WTC11 (cell line): ENCODE data around the gene GTPBP6. TPM values are rescaled to one million over a fixed set of nuclear protein-coding genes. Genes with fewer than 3 reads are reported as not detected.

Experiments used
- ATAC-seq: fragments of 200-7000 bp; cut with Tn5 transposase; 2 replicates; pipeline ENCODE4 v1.10.0; 2021; ENCODE audit warnings: mild to moderate bottlenecking, moderate library complexity
- CTCF ChIA-PET: fragments of 300-600 bp; sonication (Branson Sonifier 250); formaldehyde crosslinking; loops from one replicate; lab custom pipeline; 2021; ENCODE audit warnings: antibody characterized with exemption; lab: Charles Lee
- POLR2A ChIA-PET: fragments of 350-600 bp; sonication (Branson Sonifier 250); formaldehyde crosslinking; loops from one replicate; lab custom pipeline; 2021; ENCODE audit warnings: antibody characterized with exemption; lab: Charles Lee
- DNase-seq: peaks from one replicate; pipeline ENCODE4 v3.0.0; 2021; ENCODE audit warnings: low spot score
- H3K27ac Mint-ChIP-seq: 2 replicates; pipeline ENCODE4 v1.8.0; 2021; ENCODE audit warnings: mixed read lengths
- H3K27me3 Mint-ChIP-seq: 2 replicates; pipeline ENCODE4 v1.8.0; 2021; ENCODE audit warnings: low read depth, mild to moderate bottlenecking, moderate library complexity, mixed read lengths
- H3K36me3 Mint-ChIP-seq: 2 replicates; pipeline ENCODE4 v1.8.0; 2021; ENCODE audit warnings: mixed read lengths
- H3K4me1 Mint-ChIP-seq: 2 replicates; pipeline ENCODE4 v1.8.0; 2022; ENCODE audit warnings: mixed read lengths
- H3K4me3 Mint-ChIP-seq: 2 replicates; pipeline ENCODE4 v1.8.0; 2021; ENCODE audit warnings: mild to moderate bottlenecking, moderate library complexity, mixed read lengths
- H3K9me3 Mint-ChIP-seq: 2 replicates; pipeline ENCODE4 v1.8.0; 2021; ENCODE audit warnings: mixed read lengths
- ARID4B ChIP-seq: sonication (generic); formaldehyde crosslinking; IDR thresholded peaks from 2 replicates; pipeline ENCODE4 v1.8.0; 2023; ENCODE audit warnings: missing genetic modification reagents, mild to moderate bottlenecking, borderline replicate concordance
- ATF1 ChIP-seq: sonication (generic); formaldehyde crosslinking; IDR thresholded peaks from 2 replicates; pipeline ENCODE4 v1.8.1; 2023; ENCODE audit warnings: mild to moderate bottlenecking, moderate library complexity, missing genetic modification reagents
- EMX1 ChIP-seq: fragments of 250-450 bp; sonication (Bioruptor Pico); IDR thresholded peaks from 2 replicates; pipeline ENCODE4 v1.8.0; 2021; ENCODE audit warnings: mild to moderate bottlenecking
- ESRRA ChIP-seq: sonication (generic); formaldehyde crosslinking; IDR thresholded peaks from 2 replicates; pipeline ENCODE4 v1.8.1; 2022; ENCODE audit warnings: mild to moderate bottlenecking, missing genetic modification reagents, borderline replicate concordance
- FOXJ3 ChIP-seq: sonication (generic); formaldehyde crosslinking; IDR thresholded peaks from 2 replicates; pipeline ENCODE4 v1.9.0; 2021; ENCODE audit warnings: missing genetic modification reagents, mild to moderate bottlenecking, borderline replicate concordance
- FOXK1 ChIP-seq: sonication (generic); formaldehyde crosslinking; IDR thresholded peaks from 2 replicates; pipeline ENCODE4 v1.8.0; 2022; ENCODE audit warnings: mild to moderate bottlenecking, moderate library complexity, missing genetic modification reagents
- FOXP1 ChIP-seq: sonication (generic); formaldehyde crosslinking; IDR thresholded peaks from 2 replicates; pipeline ENCODE4 v1.8.0; 2022; ENCODE audit warnings: missing genetic modification reagents, mild to moderate bottlenecking, moderate library complexity, borderline replicate concordance
- JUN ChIP-seq: sonication (generic); formaldehyde crosslinking; IDR thresholded peaks from 2 replicates; pipeline ENCODE4 v1.8.0; 2023; ENCODE audit warnings: mild to moderate bottlenecking, missing genetic modification reagents
- KAT7 ChIP-seq: sonication (generic); formaldehyde crosslinking; IDR thresholded peaks from 2 replicates; pipeline ENCODE4 v1.8.1; 2023; ENCODE audit warnings: missing genetic modification reagents, mild to moderate bottlenecking, borderline replicate concordance
- NFE2L1 ChIP-seq: sonication (generic); formaldehyde crosslinking; IDR thresholded peaks from 2 replicates; pipeline ENCODE4 v1.8.1; 2023; ENCODE audit warnings: missing genetic modification reagents
- NFYB ChIP-seq: sonication (generic); formaldehyde crosslinking; conservative IDR thresholded peaks from 2 replicates; pipeline ENCODE4 v1.8.0; 2022; ENCODE audit warnings: low read depth, missing genetic modification reagents
- NR1H2 ChIP-seq: sonication (generic); formaldehyde crosslinking; IDR thresholded peaks from 2 replicates; pipeline ENCODE4 v1.9.0; 2021; ENCODE audit warnings: mild to moderate bottlenecking, moderate library complexity, missing genetic modification reagents
- NR2C2 ChIP-seq: sonication (generic); formaldehyde crosslinking; IDR thresholded peaks from 2 replicates; pipeline ENCODE4 v1.8.0; 2022; ENCODE audit warnings: mild to moderate bottlenecking, missing genetic modification reagents
- PRDM15 ChIP-seq: sonication (generic); formaldehyde crosslinking; IDR thresholded peaks from 2 replicates; pipeline ENCODE4 v1.8.0; 2022; ENCODE audit warnings: missing genetic modification reagents
- SMAD3 ChIP-seq: sonication (generic); formaldehyde crosslinking; IDR thresholded peaks from 2 replicates; pipeline ENCODE4 v1.8.0; 2022; ENCODE audit warnings: missing genetic modification reagents, mild to moderate bottlenecking, borderline replicate concordance
- SMAD4 ChIP-seq: sonication (generic); formaldehyde crosslinking; IDR thresholded peaks from 2 replicates; pipeline ENCODE4 v1.8.0; 2022; ENCODE audit warnings: mild to moderate bottlenecking, missing genetic modification reagents
- SOX15 ChIP-seq: fragments of 250-450 bp; sonication (Bioruptor Pico); IDR thresholded peaks from 2 replicates; pipeline ENCODE4 v1.9.0; 2021; ENCODE audit warnings: mild to moderate bottlenecking
- TEAD1 ChIP-seq: sonication (generic); formaldehyde crosslinking; IDR thresholded peaks from 2 replicates; pipeline ENCODE4 v1.8.0; 2022; ENCODE audit warnings: mild to moderate bottlenecking, missing genetic modification reagents
- TEAD4 ChIP-seq: sonication (generic); formaldehyde crosslinking; IDR thresholded peaks from 2 replicates; pipeline ENCODE4 v1.8.0; 2022; ENCODE audit warnings: mild to moderate bottlenecking, missing genetic modification reagents
- USF2 ChIP-seq: sonication (generic); formaldehyde crosslinking; IDR thresholded peaks from 2 replicates; pipeline ENCODE4 v1.8.1; 2023; ENCODE audit warnings: mild to moderate bottlenecking, missing genetic modification reagents, moderate library complexity
- ZMAT4 ChIP-seq: fragments of 250-450 bp; sonication (Bioruptor Pico); IDR thresholded peaks from 2 replicates; pipeline ENCODE4 v1.9.0; 2021; ENCODE audit warnings: mild to moderate bottlenecking
- ZNF232 ChIP-seq: sonication (generic); formaldehyde crosslinking; IDR thresholded peaks from 2 replicates; pipeline ENCODE4 v1.8.0; 2022; ENCODE audit warnings: mild to moderate bottlenecking, missing genetic modification reagents
- ZNF317 ChIP-seq: sonication (generic); formaldehyde crosslinking; IDR thresholded peaks from 2 replicates; pipeline ENCODE4 v1.8.1; 2023; ENCODE audit warnings: low read depth, mild to moderate bottlenecking, moderate library complexity, missing genetic modification reagents, borderline replicate concordance
- ZNF396 ChIP-seq: fragments of 250-450 bp; sonication (Bioruptor Pico); IDR thresholded peaks from 2 replicates; pipeline ENCODE4 v1.8.0; 2021; ENCODE audit warnings: mild to moderate bottlenecking, moderate library complexity, borderline replicate concordance
- ZNF425 ChIP-seq: fragments of 250-450 bp; sonication (Bioruptor Pico); conservative IDR thresholded peaks from 2 replicates; pipeline ENCODE4 v1.9.0; 2021; ENCODE audit warnings: mild to moderate bottlenecking
- ZNF671 ChIP-seq: fragments of 250-450 bp; sonication (Bioruptor Pico); IDR thresholded peaks from 2 replicates; pipeline ENCODE4 v1.8.0; 2021; ENCODE audit warnings: mild to moderate bottlenecking
- total RNA-seq: library from RNA; stranded (reverse); gene quantifications from 3 replicates; pipeline ENCODE4 v1.2.3, GENCODE V29; 2021

The GTPBP6 gene
- total RNA-seq, 1 experiment from 2014 or later: 63.9 TPM

DNA sequence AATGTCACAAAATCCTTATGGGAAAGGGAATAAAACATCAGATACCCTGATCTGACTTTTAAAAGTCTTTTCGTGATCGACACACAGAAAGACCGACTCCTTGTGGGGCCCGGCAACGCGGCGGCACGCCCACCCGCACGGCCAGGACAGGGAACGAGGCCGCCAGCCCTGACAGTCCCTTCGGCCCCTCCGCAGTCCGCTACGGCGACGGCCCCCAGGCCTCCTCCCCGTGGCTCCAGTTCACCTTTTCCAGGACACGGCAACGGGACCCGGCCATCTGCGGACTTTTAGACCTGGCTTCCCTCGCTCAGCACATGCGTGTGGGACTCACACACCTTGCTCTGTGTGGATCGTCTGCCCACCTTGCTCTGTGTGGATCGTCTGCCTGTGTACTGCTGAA is 33.6 kb upstream of the GTPBP6 start:
- H3K4me3 Mint-ChIP-seq: no peak overlapping the region
- H3K36me3 Mint-ChIP-seq: peaks cover 23% of the 10 kb centered on the region
- no peaks in the 10 kb centered on the region for H3K27me3 Mint-ChIP-seq
- CTCF ChIA-PET: no interaction called here
- no peak overlapping the region for H3K27ac Mint-ChIP-seq
- POLR2A ChIA-PET: no interaction called here
- H3K9me3 Mint-ChIP-seq: no peaks in the 10 kb centered on the region
- H3K4me1 Mint-ChIP-seq: 0 out of 2 replicates have a peak, but pooled peaks cover 3% of the 10 kb centered on the region
- DNase-seq (no peak), ATAC-seq (no peak)
- TF ChIP-seq ZNF396 (no peak), FOXJ3 (no peak), ZNF671 (CRISPR knock-in tag) (no peak), ZMAT4 (CRISPR knock-in tag) (no peak), FOXP1 (CRISPR knock-in tag) (no peak), TEAD1 (CRISPR knock-in tag) (no peak), ATF1 (CRISPR knock-in tag) (no peak), TEAD4 (CRISPR knock-in tag) (no peak), NR2C2 (CRISPR knock-in tag) (no peak), NFE2L1 (CRISPR knock-in tag) (no peak), ZNF317 (no peak), ZNF425 (CRISPR knock-in tag) (no peak), FOXK1 (CRISPR knock-in tag) (no peak), EMX1 (CRISPR knock-in tag) (no peak), KAT7 (CRISPR knock-in tag) (no peak), JUN (no peak), PRDM15 (no peak), SMAD3 (CRISPR knock-in tag) (no peak), NR1H2 (CRISPR knock-in tag) (no peak), SMAD4 (CRISPR knock-in tag) (no peak)

DNA sequence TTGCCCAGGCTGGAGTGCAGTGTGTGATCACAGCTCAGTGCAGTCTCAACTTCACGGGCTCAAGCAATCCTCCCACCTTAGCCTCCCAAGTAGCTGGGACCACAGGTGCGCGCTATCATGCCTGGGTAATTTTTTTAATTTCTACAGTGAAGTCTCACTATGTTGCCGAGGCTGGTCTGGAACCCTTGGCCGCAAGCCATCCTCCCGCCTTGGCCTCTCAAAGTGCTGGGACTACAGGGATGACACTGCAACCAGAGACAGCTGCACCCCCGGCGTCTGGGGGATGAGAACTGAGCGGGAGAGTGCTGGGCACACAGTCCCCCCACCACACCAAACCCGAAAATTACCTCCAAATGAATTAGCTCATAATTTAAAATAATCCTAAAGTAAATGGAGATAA is 33.1 kb upstream of the GTPBP6 start:
- ATAC-seq (no peak), DNase-seq (no peak)
- CTCF ChIA-PET: no interaction called here
- TF ChIP-seq NFYB (CRISPR knock-in tag) (no peak), ESRRA (no peak), SOX15 (no peak), ZMAT4 (CRISPR knock-in tag) (no peak), USF2 (CRISPR knock-in tag) (no peak), TEAD1 (CRISPR knock-in tag) (no peak), ZNF232 (CRISPR knock-in tag) (no peak), ARID4B (CRISPR knock-in tag) (no peak)

More for the DNA sequence above, 33.1 kb upstream of the GTPBP6 start:
- Mint-ChIP-seq H3K27me3 (no peaks in the 10 kb centered on the region), H3K27ac (no peak overlapping the region; the same call in 1 of the 2 replicates), H3K4me1 (0 out of 2 replicates have a peak, but pooled peaks cover 3% of the 10 kb centered on the region), H3K36me3 (peaks cover 22% of the 10 kb centered on the region), H3K4me3 (no peak overlapping the region), H3K9me3 (no peaks in the 10 kb centered on the region)
- POLR2A ChIA-PET: no interaction called here
